HEK293 (cell line): ENCODE data around the gene FBLN5.

Experiments
- CTCF ChIA-PET: fragments of 350-600 bp; formaldehyde crosslinking; extraction: SDS; loops from one replicate; lab custom pipeline; 2021; ENCODE audit warnings: antibody characterized with exemption; lab: Yijun Ruan, JAX
- POLR2A ChIA-PET: fragments of 300-600 bp; formaldehyde crosslinking; extraction: SDS; loops from one replicate; lab custom pipeline; 2020; ENCODE audit warnings: antibody characterized with exemption, inconsistent platforms; lab: Yijun Ruan, JAX
- H3K27ac ChIP-seq: fragments of 200-500 bp; sonication (Bioruptor generic); 2 replicates; pipeline ENCODE4 v1.5.1; 2014; ENCODE audit warnings: low read depth, low read length, control low read depth, inconsistent platforms; ENCODE audit errors: extremely low read depth
- H3K36me3 ChIP-seq, 2 experiments: fragments of 200-500 bp in 1 of 2; sonication (Bioruptor generic) in 1 of 2; 1 replicate in 1 of 2; 2 replicates in 1 of 2; pipeline ENCODE4 v1.5.1; 2014 to 2017; ENCODE audit warnings: inconsistent platforms in 2 of 2, low read length in 2 of 2; ENCODE audit not compliant: control insufficient read depth in 2 of 2, insufficient read depth in 1 of 2
- H3K4me1 ChIP-seq: fragments of 200-500 bp; sonication (Bioruptor generic); 2 replicates; pipeline ENCODE4 v1.5.1; 2014; ENCODE audit warnings: mild to moderate bottlenecking, low read length, inconsistent platforms; ENCODE audit not compliant: control insufficient read depth, insufficient read depth
- H3K4me3 ChIP-seq: 2 replicates; pipeline ENCODE4 v1.5.1; 2011; ENCODE audit warnings: low read depth, mild to moderate bottlenecking, control low read depth, low read length, moderate library complexity
- H3K9me3 ChIP-seq: fragments of 200-500 bp; sonication (Bioruptor generic); 2 replicates; pipeline ENCODE4 v1.5.1; 2014; ENCODE audit warnings: low read depth, low read length, inconsistent platforms; ENCODE audit not compliant: control insufficient read depth, insufficient read depth
- BCL11A ChIP-seq: fragments of 450-650 bp; formaldehyde crosslinking; IDR thresholded peaks from 2 replicates; pipeline ENCODE4 v1.5.1; 2016; ENCODE audit warnings: low read depth, missing biosample characterization, missing genetic modification characterization
- HIC1 ChIP-seq: fragments of 450-650 bp; formaldehyde crosslinking; IDR thresholded peaks from 2 replicates; pipeline ENCODE4 v1.5.1; 2016; ENCODE audit warnings: missing biosample characterization, missing genetic modification characterization
- PRDM2 ChIP-seq: fragments of 450-650 bp; formaldehyde crosslinking; IDR thresholded peaks from 2 replicates; pipeline ENCODE4 v1.5.1; 2016; ENCODE audit warnings: missing biosample characterization, missing genetic modification characterization, borderline replicate concordance
- SP2 ChIP-seq: fragments of 450-650 bp; formaldehyde crosslinking; IDR thresholded peaks from 2 replicates; pipeline ENCODE4 v1.5.1; 2016; ENCODE audit warnings: missing biosample characterization, missing genetic modification characterization
- YY2 ChIP-seq: fragments of 450-650 bp; formaldehyde crosslinking; IDR thresholded peaks from 2 replicates; pipeline ENCODE4 v1.5.1; 2016; ENCODE audit warnings: missing biosample characterization, missing genetic modification characterization
- ZNF114 ChIP-seq: fragments of 450-650 bp; formaldehyde crosslinking; IDR thresholded peaks from 2 replicates; pipeline ENCODE4 v1.5.0; 2017; ENCODE audit warnings: missing biosample characterization, missing genetic modification characterization
- ZNF138 ChIP-seq: fragments of 450-650 bp; formaldehyde crosslinking; IDR thresholded peaks from 2 replicates; pipeline ENCODE4 v1.5.1; 2016; ENCODE audit warnings: missing biosample characterization, missing genetic modification characterization, borderline replicate concordance
- ZNF184 ChIP-seq: fragments of 450-650 bp; IDR thresholded peaks from 2 replicates; pipeline ENCODE4 v1.5.1; 2018; ENCODE audit warnings: missing biosample characterization, mild to moderate bottlenecking, missing genetic modification characterization
- ZNF19 ChIP-seq: fragments of 450-650 bp; formaldehyde crosslinking; IDR thresholded peaks from 2 replicates; pipeline ENCODE4; 2016; ENCODE audit warnings: missing biosample characterization, missing genetic modification characterization, low read depth
- ZNF221 ChIP-seq: fragments of 450-650 bp; formaldehyde crosslinking; IDR thresholded peaks from 2 replicates; pipeline ENCODE4 v1.5.1; 2017; ENCODE audit warnings: missing biosample characterization, missing genetic modification characterization, borderline replicate concordance
- ZNF248 ChIP-seq: fragments of 450-650 bp; formaldehyde crosslinking; IDR thresholded peaks from 2 replicates; pipeline ENCODE4 v1.5.1; 2017; ENCODE audit warnings: missing biosample characterization, missing genetic modification characterization
- ZNF350 ChIP-seq: fragments of 450-650 bp; formaldehyde crosslinking; IDR thresholded peaks from 2 replicates; pipeline ENCODE4 v1.5.0; 2017; ENCODE audit warnings: missing biosample characterization, mild to moderate bottlenecking, missing genetic modification characterization
- ZNF530 ChIP-seq: fragments of 450-650 bp; formaldehyde crosslinking; IDR thresholded peaks from 2 replicates; pipeline ENCODE4 v1.5.1; 2016; ENCODE audit warnings: low read depth, missing biosample characterization, missing genetic modification characterization
- ZNF549 ChIP-seq: fragments of 450-650 bp; IDR thresholded peaks from 2 replicates; pipeline ENCODE4 v1.5.1; 2018; ENCODE audit warnings: missing biosample characterization, missing genetic modification characterization, mild to moderate bottlenecking, inconsistent platforms, moderate library complexity
- ZNF623 ChIP-seq: fragments of 450-650 bp; formaldehyde crosslinking; IDR thresholded peaks from 2 replicates; pipeline ENCODE4 v1.5.1; 2016; ENCODE audit warnings: missing biosample characterization, missing genetic modification characterization
- ZNF701 ChIP-seq: fragments of 450-650 bp; formaldehyde crosslinking; IDR thresholded peaks from 2 replicates; pipeline ENCODE4 v1.5.1; 2016; ENCODE audit warnings: missing biosample characterization, missing genetic modification characterization
- ZNF76 ChIP-seq: fragments of 450-650 bp; formaldehyde crosslinking; IDR thresholded peaks from 2 replicates; pipeline ENCODE4; 2016; ENCODE audit warnings: low read depth, missing biosample characterization, missing genetic modification characterization, borderline replicate concordance
- ZXDB ChIP-seq: fragments of 450-650 bp; formaldehyde crosslinking; IDR thresholded peaks from 2 replicates; pipeline ENCODE4 v1.5.1; 2016; ENCODE audit warnings: missing biosample characterization, missing genetic modification characterization

Gene FBLN5

GRCh38 chr14:91886961-91887360 lies 60.5 kb downstream of the FBLN5 start (continued):
- TF ChIP-seq HIC1 (tag by site-specific recombination) (no peak), ZNF76 (tag by site-specific recombination) (no peak)

GRCh38 chr14:91885839-91886238 lies 61.7 kb downstream of the FBLN5 start:
- Histone ChIP-seq H3K9me3 (no peaks in the 10 kb centered on the region), H3K27ac (no peak overlapping the region), H3K4me3 (no peak overlapping the region), H3K36me3 (peaks cover 0 to 3% of the 10 kb centered on the region in 2 experiments; a peak in 2 of 3 replicates), H3K4me1 (no peaks in the 10 kb centered on the region)
- ChIA-PET CTCF (no interaction called here), POLR2A (no interaction called here)
- TF ChIP-seq ZNF19 (tag by site-specific recombination): no peak
- TF ChIP-seq YY2 (tag by site-specific recombination): no peak
- TF ChIP-seq ZNF701 (tag by site-specific recombination): no peak
- no peak for TF ChIP-seq ZNF530 (tag by site-specific recombination)
- no peak for TF ChIP-seq ZNF114 (tag by site-specific recombination)
- TF ChIP-seq ZXDB (tag by site-specific recombination): no peak
- TF ChIP-seq BCL11A (tag by site-specific recombination): no peak
- TF ChIP-seq ZNF549 (tag by site-specific recombination): no peak
- TF ChIP-seq ZNF623: no peak
- no peak for TF ChIP-seq ZNF138 (tag by site-specific recombination)
- no peak for TF ChIP-seq ZNF248 (tag by site-specific recombination)
- no peak for TF ChIP-seq ZNF221 (tag by site-specific recombination)
- no peak for TF ChIP-seq ZNF184
- no peak for TF ChIP-seq SP2 (tag by site-specific recombination)
- no peak for TF ChIP-seq PRDM2 (tag by site-specific recombination)
- TF ChIP-seq ZNF350 (tag by site-specific recombination): no peak
